ENCODE results near the gene CHST8. TPM values are rescaled to one million over a fixed set of nuclear protein-coding genes. Genes with fewer than 3 reads are reported as not detected.

Gene CHST8
- total RNA-seq, 1 donor from 2014 or later = not detected

- no peaks in the 10 kb centered on the region for H3K36me3 ChIP-seq
- no peaks in the 10 kb centered on the region for H3K4me1 ChIP-seq
- no peaks in the 10 kb centered on the region for H3K27me3 ChIP-seq
- H3K27ac ChIP-seq = no peak overlapping the region
- no peaks in the 10 kb centered on the region for H3K9me3 ChIP-seq
- DNase-seq (ENCODE audit: low spot score in 2 of 2) = no peak
- H3K4me3 ChIP-seq = no peak overlapping the region
- intact Hi-C loops (cut with DNase I) = no loop called here
- TF ChIP-seq, protein P1, sequence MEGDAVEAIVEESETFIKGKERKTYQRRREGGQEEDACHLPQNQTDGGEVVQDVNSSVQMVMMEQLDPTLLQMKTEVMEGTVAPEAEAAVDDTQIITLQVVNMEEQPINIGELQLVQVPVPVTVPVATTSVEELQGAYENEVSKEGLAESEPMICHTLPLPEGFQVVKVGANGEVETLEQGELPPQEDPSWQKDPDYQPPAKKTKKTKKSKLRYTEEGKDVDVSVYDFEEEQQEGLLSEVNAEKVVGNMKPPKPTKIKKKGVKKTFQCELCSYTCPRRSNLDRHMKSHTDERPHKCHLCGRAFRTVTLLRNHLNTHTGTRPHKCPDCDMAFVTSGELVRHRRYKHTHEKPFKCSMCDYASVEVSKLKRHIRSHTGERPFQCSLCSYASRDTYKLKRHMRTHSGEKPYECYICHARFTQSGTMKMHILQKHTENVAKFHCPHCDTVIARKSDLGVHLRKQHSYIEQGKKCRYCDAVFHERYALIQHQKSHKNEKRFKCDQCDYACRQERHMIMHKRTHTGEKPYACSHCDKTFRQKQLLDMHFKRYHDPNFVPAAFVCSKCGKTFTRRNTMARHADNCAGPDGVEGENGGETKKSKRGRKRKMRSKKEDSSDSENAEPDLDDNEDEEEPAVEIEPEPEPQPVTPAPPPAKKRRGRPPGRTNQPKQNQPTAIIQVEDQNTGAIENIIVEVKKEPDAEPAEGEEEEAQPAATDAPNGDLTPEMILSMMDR (IDR thresholded peaks at IDR 0.05) = no peak
Measured at GRCh38 chr19:33746159-33746558, 124.4 kb downstream of the CHST8 start.

GRCh38 chr19:33747273-33747672 is 125.5 kb downstream of the CHST8 start:
- no peaks in the 10 kb centered on the region for H3K27me3 ChIP-seq
- no peak overlapping the region for H3K27ac ChIP-seq
- H3K9me3 ChIP-seq = no peaks in the 10 kb centered on the region
- DNase-seq (ENCODE audit: low spot score in 2 of 2) = no peak
- intact Hi-C loops (cut with DNase I) = no loop called here
- H3K4me1 ChIP-seq = no peaks in the 10 kb centered on the region
- TF ChIP-seq, protein P1 (IDR thresholded peaks at IDR 0.05) = no peak
- H3K4me3 ChIP-seq = no peak overlapping the region
- no peaks in the 10 kb centered on the region for H3K36me3 ChIP-seq

DNA sequence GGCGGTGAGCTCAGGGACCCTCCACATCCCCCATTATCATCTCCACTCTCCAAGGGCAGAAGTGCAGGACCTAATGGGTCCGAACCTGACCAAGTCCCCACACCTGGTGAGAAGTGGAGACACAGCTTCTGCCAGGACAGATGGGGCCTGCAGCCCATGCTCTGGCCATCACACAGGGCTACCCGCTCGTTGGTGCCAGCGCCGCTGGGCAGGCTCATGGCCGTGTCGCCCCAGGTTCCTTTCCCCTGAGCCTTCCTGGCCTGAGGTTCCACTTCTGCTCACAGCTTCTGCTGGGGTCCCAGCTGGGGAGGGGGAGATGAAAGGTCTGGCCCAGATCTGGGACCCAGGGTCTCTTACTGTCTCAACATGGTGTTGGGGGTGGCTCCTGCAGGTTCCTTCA is 126.5 kb downstream of the CHST8 start:
- Histone ChIP-seq H3K4me3 (no peak overlapping the region), H3K27ac (no peak overlapping the region), H3K36me3 (no peaks in the 10 kb centered on the region), H3K4me1 (no peaks in the 10 kb centered on the region), H3K27me3 (no peaks in the 10 kb centered on the region), H3K9me3 (no peaks in the 10 kb centered on the region)
- intact Hi-C loops (cut with DNase I) = no loop called here
- TF ChIP-seq, protein P1 (IDR thresholded peaks at IDR 0.05) = no peak
- DNase-seq (ENCODE audit: low spot score in 2 of 2) = no peak

DNA sequence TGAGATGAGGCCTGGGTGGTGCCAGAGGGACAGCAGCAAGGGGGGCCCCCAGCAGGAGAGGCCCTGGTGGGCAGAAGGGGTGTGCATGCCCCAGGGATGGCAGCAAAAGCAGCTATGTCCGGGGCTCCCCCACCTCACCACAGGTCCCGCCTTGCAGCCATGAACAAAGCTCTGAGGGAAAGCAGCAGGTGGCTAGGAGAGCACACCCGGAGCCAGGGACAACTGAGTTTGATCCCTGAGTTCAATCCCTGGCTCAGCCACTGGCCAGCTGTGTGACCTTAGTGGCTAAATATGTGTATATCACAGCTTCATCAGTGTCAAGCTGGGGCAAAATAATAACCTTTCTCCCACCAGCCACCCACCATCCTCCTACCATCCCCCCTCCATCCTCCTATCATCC is 127.3 kb downstream of the CHST8 start:
- H3K4me3 ChIP-seq = no peak overlapping the region
- DNase-seq (ENCODE audit: low spot score in 2 of 2) = no peak
- intact Hi-C loops (cut with DNase I) = no loop called here
- TF ChIP-seq, protein P1 (IDR thresholded peaks at IDR 0.05) = no peak
- no peaks in the 10 kb centered on the region for H3K9me3 ChIP-seq
- H3K27me3 ChIP-seq = no peaks in the 10 kb centered on the region
- no peaks in the 10 kb centered on the region for H3K36me3 ChIP-seq
- H3K27ac ChIP-seq = no peak overlapping the region
- no peaks in the 10 kb centered on the region for H3K4me1 ChIP-seq

GRCh38 chr19:33749619-33750175 is 127.9 kb downstream of the CHST8 start:
- no peaks in the 10 kb centered on the region for H3K36me3 ChIP-seq
- TF ChIP-seq, protein P1 (IDR thresholded peaks at IDR 0.05) = no peak
- H3K4me3 ChIP-seq = no peak overlapping the region
- no peak overlapping the region for H3K27ac ChIP-seq
- H3K9me3 ChIP-seq = no peaks in the 10 kb centered on the region
- DNase-seq (ENCODE audit: low spot score in 2 of 2) = no peak
- intact Hi-C loops (cut with DNase I) = no loop called here
- H3K4me1 ChIP-seq = no peaks in the 10 kb centered on the region
- no peaks in the 10 kb centered on the region for H3K27me3 ChIP-seq
